MM.1S (cell line): Measurements from ENCODE around the gene MMP11.

Experiments used
- CTCF ChIP-seq: fragments of 300-600 bp; sonication (generic); IDR thresholded peaks from 2 replicates; pipeline ENCODE4 v1.5.1; 2016; ENCODE audit warnings: antibody characterized with exemption, low read length, mixed read lengths
- EZH2 ChIP-seq: fragments of 300-600 bp; sonication (generic); optimal IDR thresholded peaks from 2 replicates; pipeline ENCODE3; 2017; ENCODE audit warnings: low read depth, mild to moderate bottlenecking, antibody characterized with exemption, low read length, mixed read lengths
- EZH2phosphoT487 ChIP-seq: fragments of 300-600 bp; sonication (generic); IDR thresholded peaks from 2 replicates; pipeline ENCODE4 v1.6.1; 2018; ENCODE audit warnings: antibody characterized with exemption, low read length

- no peak for TF ChIP-seq CTCF
- no peak for TF ChIP-seq EZH2phosphoT487
- TF ChIP-seq EZH2, result no peak
These were observed 2.3 kb downstream of the MMP11 start for GRCh38 chr22:23774922-23775436.
